ENCODE measurements around the gene ZNF750.

DNA sequence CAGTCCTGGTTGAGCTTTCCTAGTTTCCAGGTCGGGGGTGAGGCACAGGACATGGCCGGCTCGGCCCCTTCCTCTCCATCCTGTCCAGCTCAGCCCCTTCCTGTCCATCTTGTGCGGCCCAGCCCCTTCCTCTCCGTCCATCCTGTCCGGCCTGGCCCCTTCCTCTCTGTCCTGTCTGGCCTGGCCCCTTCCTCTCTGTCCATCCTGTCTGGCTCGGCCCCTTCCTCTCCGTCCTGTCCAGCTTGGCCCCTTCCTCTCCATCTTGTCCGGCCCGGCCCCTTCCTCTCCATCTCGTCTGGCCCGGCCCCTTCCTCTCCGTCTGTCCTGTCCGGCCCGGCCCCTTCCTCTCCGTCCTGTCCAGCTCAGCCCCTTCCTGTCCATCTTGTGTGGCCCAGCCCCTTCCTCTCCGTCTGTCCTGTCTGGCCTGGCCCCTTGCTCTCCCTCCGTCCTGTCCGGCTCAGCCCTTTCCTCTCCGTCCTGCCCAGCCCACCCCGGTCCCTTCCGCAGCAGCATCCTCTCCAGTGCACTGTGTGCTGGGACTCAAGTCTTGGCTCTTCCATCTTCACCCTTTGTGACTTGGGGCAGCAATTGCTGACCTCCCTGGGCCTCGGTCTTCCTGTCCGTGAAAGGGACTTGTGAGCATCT is 5.5 kb upstream of the ZNF750 start:
- TF ChIP-seq POLR2A (IDR thresholded peaks at IDR 0.05) = no peak
- TF ChIP-seq, protein P1, sequence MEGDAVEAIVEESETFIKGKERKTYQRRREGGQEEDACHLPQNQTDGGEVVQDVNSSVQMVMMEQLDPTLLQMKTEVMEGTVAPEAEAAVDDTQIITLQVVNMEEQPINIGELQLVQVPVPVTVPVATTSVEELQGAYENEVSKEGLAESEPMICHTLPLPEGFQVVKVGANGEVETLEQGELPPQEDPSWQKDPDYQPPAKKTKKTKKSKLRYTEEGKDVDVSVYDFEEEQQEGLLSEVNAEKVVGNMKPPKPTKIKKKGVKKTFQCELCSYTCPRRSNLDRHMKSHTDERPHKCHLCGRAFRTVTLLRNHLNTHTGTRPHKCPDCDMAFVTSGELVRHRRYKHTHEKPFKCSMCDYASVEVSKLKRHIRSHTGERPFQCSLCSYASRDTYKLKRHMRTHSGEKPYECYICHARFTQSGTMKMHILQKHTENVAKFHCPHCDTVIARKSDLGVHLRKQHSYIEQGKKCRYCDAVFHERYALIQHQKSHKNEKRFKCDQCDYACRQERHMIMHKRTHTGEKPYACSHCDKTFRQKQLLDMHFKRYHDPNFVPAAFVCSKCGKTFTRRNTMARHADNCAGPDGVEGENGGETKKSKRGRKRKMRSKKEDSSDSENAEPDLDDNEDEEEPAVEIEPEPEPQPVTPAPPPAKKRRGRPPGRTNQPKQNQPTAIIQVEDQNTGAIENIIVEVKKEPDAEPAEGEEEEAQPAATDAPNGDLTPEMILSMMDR (IDR thresholded peaks at IDR 0.05) = no peak
